SKM-1 (cell line): ENCODE results near the gene HYAL3.
"Not testable (repeated sequence)": the region's sequence is repeated elsewhere in the genome, so short reads cannot be mapped to it uniquely, and the experiment has no call there.

Experiments used
- DNase-seq: peaks from one replicate; lab custom pipeline; 2025; ENCODE audit not compliant: unreplicated experiment; lab: John Stamatoyannopoulos, UW

The HYAL3 gene

DNA sequence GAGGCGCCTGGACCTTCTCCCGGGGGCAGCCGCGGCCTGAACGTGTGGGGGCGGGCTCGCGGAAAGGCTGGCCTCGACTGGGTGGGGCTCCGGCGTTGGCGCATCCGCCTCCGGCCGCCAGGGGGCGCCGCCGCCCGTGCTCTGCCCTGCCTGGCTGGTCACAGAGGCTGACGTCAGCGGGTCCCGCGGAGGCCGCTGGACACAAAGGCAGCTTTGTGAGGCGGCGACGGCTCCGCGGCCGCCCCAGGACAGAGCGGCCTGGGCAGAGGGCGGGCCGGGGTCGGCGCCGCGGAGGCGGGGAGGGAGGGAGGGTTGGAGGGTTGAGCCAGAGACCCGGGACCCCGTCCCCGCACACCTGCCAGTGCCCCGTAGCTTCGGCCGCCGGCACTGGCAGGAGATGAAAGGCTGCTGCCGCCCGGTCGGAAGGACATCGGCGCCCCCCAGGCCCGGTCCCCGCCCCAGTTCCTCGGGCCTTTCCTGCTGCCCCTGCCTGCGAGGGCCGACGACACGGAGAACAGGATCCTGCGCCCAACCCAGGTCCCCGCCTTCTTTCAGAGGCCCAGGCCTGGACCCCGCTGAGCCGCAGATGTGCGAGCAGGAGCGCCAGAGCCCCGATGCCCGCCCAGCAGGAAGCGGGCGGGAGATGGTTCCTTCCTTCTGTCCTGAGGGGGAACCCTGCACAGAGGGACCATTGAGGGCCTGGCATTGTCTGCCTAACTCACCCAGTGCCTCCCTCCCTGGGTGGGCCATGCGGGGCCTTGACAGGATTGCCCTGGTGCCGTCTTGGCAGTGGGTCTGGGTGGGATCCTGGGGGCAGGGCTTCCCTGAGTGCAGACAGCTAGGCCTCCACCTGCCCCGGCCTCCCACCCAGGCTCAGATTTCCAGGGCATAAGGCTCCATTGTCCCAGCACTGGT, 38.9 kb downstream of the HYAL3 start:
- DNase-seq, result peak; percentile 80

DNA sequence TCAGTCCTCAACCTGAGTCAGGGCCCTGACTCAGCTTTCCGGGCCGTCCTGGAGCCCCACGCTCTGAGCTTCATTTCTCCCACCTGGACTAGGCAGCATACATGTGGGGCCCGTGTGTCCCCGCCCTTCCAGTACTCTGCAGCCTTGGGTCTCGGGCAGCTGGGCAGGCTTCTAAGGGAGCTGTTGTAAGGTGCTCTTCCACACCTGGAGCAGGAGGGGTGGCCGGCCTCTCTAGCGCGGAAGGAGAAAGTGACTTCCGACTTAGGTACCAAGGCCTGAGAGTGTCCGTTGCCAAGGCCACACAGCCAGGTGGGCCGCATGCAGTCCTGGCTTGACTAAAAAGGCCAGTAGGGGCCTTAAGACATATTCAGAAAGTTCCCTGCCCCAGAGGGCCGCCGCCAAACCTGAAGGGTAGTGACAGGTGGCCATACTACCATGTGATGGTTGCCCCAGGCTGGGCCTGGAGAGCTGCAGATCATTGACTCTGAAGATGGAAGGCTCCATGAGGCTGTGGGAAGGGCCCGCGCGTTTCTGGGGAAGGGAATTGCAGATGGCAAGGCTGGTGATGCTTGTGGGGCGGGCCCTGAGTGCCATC, 39.7 kb downstream of the HYAL3 start:
- DNase-seq, result no peak

DNA sequence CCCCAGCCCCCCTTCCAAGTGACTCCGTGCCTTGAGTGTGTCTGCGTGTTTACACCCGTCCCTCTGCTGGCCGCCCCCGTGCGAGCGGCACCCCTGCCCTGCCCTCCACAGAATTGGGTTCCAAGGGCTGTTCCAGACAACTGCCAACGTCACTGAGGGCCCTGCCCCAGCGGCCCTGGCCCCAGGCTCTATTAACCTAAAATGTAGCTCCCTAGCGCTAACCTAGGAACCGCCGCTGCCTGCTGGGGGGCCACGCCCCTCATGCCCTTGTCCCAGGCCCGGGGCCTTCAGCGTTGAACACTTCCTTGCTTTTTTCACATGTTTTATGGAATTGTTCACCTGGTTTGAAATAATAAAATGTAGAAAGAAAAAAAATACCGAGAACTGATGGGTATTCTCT, 40.2 kb downstream of the HYAL3 start:
- DNase-seq, result no peak

DNA sequence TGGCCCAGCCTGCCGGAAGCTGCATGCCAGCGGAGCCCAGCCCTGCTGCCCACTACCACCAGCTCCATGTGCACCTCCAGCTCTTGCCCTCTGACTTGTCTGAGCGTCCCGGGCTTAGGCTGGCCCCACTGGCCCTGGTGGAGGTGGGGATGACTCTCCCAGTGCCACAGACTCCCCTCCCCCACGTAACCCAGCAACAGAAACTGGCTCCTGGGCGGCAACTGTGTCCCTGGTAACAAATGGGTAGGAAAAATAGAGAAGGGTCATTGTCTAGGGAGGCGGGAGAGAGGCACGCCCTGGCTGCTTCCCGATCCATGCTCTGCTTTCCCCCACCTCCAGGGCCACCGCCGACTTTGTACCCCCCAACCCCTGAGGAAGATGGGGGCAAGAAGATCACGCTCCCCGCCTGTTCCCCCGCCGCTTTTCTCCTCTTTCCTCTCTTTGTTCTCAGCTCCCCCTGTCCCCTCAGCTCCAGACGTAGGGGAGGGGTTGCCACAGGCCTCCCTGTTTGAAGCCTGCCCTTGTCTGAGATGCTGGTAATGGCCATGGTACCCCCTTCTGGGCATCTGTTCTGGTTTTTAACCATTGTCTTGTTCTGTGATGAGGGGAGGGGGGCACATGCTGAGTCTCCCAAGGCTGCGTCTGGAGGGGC, 41.0 kb downstream of the HYAL3 start:
- DNase-seq, result no peak

DNA sequence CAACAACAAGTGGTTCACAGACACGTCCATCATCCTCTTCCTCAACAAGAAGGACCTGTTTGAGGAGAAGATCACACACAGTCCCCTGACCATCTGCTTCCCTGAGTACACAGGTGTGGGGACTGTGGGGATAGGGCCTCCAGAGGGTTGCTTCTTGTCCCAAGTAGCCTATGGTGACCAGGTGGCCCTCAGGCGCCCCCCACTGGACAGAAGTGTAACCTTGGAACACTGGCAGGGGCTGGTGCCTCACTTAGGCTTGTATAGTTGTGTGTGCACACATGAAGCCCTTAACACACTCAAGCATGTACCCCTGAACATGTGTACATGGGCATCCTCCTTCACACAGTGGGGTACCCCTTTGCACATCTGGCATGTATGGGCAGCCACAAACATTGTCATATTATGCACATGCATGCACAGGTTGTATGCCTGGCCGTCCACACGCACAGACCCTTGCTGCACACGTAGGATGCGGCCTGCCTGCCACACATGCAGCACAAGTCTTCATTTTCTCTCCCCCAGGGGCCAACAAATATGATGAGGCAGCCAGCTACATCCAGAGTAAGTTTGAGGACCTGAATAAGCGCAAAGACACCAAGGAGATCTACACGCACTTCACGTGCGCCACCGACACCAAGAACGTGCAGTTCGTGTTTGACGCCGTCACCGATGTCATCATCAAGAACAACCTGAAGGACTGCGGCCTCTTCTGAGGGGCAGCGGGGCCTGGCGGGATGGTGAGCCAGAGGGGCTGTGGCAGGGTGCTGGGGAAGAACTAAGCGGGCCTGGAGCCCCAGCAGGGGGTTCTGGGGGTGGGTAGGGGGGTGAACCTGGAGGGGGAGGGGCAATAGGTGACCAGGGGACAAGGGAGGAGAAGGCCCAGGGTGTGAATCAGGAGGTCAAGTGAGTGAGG, 42.0 kb downstream of the HYAL3 start:
- DNase-seq, result no peak

DNA sequence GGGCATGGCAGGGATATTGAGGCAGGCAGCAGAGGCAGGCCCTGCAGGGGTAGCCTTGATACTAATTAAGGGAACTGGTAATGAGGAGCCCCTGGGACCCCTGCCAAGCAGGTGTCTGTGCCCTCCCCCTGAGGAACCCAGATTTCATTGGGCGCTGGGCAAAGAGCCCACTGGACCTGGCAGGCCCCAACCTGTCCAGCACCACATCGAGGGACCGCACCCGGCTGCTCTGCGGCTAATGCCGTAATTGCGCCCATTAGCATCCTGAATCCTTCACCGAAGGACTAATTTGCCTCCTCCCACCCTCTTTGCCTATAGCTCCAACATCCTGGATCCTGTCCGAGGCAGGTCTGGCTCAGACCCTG, 44.0 kb downstream of the HYAL3 start:
- no peak for DNase-seq

DNA sequence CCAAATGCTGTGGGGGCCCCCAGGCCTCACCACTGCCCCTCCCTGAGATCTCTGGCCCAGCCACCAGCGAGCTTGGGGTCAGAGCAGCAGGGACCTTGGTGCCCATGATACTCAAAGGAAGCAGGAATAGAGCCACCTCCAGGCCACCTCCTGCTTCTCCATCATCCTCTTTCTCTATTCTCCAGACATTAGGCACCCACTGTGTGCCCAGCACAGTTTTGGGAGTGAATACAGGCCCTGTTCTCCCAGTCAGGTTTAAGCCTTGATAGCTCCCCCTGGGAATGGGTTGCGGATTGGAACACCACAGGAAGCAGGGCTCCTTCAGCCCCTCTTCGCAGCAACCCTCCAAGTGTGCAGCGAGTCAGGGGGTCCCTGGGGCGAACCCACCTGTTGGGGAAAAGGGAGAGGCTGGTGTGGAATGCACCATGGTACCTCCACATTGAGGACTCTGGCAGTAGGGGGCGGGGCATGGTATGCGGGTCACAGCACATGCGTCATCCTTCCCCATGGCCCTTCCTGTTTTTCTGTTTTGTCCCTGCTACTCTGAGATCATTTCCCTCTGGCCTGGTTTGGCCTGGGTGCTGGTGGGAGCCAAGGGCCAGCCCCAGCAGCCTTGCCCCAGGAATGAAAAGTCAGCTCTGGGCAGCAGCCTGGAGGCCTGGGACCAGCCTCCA, 44.5 kb downstream of the HYAL3 start:
- DNase-seq, result peak; percentile 34

DNA sequence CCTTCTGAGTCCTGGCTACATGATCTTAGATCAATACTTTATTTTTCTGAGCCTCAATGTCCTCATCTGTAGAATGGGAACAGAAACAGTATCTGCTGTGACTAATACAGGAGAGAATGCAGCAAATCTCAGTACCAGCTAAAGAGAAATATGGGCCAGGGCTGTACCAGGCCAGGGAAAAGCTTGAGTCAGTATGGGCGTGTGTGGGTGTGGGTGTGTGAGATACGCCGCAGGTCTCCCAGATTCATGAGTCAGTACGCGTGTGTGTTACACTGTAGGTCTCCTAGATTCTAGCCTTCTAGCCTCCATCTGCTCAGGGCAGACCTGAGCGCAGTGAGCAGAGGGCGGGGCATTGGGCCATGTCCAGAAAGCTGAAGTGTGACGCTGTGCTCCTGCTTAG, 48.0 kb downstream of the HYAL3 start:
- DNase-seq, result no peak

DNA sequence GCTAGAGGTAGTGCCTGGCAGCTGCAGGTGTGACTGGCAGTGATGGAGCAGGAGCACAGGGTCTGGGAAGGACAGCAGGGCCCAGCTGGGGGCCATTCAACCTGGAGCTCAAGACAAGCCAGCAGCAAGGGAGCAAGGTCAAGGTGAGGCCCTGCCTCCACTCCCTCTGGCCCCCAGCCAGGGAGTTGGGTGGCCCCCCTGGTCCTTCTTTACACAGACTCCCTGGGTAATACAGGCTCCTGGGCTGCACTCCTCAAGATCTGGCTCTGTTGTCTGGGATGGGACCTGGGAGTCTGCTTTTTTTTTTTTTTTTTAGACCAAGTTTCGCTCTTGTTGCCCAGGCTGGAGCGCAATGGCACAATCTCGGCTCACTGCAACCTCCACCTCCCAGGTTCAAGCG, 48.7 kb downstream of the HYAL3 start:
- DNase-seq, result no peak

DNA sequence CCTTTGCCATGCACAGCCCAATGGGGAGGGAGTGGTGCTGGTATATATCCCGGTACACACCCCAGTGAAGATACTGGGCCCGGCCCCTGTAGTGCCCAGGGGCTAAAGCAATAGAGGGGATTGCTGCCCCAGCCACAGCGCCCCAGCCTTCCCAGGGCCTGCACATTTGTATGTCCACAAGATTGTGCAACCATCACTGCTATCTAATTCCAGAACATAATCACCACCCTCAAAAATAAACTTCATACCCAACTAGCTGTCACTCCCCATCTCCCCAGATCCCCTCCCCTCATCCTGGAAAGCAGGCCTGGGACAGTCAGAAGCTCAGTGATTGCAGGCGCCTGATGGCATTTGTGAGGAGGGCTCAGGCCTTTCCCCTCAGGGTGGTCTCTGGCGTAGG, 49.7 kb downstream of the HYAL3 start:
- no peak for DNase-seq

DNA sequence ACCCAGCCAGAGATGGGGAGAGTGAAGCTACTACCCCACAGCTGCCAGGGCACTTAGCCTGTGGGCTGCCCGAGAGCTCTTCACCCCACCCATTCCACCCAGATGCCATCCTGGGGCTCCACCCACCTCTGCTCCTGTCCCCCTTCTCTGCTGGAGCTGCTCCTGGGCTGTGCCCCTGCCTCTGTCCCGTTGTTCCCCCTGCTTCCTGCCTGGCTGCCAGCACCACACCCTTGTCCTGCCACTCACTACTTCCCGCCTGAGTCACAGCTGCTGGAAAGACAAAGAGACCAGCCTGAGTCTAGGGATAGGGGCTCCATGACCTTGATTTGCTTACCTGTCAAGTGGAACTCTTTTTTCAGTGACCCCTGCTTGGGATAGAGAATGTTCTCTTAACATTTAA, 50.8 kb downstream of the HYAL3 start:
- no peak for DNase-seq

DNA sequence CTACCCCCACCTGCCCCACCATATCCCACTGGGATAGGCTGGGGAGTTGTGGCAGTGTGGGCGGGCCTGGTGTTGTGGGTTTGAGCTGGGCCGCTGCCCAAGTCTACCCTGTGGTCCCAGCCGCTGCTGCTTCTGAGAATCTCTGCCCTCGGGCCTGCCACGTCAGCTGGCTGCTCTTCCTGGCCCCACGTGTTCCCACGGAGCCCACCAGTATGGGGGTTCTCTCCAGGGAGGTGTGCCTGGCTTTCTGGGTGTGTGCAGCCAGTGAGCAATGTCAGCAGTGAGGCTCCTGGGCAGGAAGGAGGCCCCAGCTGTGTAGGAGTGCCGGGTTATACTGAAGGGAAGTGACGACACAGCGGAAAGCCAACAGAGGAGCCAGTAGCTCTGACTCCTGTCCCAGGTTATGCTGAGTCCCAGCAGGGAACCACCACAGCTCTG, 52.7 kb downstream of the HYAL3 start:
- peak; percentile 61 for DNase-seq

DNA sequence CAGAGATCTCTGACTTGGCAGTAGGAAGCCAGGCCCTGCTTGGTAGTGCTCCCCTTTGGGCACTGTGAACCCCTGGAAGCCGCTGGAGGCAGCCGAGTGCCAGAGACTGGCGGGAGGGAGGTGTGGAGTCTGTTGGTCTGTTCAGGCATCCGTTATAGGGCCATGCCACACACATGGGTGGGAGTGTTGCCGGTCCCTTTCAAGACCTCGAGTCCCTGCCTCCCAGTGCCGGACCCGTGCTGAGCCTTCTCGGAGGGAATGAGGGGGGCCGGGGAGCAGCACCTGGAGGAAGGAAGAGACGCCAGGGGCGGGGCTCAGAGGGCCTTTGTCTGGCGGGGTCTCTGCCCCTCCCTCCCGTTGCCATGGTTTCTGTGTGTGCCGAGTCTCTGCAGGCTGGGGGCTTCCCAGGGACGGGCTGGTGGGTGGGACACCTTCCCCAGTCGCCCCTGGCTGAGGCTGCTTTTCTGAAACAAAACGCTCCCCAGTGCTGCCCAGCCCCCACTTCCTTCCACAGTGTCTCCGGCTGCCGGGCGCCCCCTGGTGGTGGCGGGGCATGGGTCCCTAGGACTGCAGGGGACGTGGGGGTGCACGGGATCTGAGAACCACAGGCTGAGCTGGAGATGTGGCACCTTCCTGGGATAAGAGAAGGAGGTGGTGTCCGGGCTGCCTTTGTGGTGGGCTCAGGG, 53.2 kb downstream of the HYAL3 start:
- peak; percentile 75 for DNase-seq

DNA sequence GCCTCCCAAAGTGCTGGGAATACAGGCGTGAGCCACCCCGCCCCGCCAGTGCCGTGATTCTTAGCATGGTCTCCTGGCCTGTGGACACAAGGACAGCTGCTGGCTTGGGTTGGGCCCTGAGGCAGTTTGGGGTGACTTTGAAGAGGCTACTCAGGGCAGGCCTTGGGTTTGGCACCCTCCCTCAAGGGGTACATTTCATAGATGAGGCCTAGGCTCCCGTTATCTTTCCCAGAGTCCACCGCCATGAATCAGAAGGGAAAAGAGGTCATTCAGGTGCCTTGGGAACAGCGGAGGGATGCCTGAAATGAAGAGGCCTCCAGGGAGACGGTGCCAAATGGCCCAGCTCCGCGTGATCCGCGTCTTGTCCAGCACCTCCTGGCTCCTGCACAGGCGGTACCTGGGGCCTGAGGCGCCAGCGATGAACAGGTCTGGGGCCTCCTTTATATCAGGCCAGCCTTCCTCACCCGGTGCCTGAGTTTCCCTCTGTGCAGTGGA, 53.9 kb downstream of the HYAL3 start:
- DNase-seq, result no peak

DNA sequence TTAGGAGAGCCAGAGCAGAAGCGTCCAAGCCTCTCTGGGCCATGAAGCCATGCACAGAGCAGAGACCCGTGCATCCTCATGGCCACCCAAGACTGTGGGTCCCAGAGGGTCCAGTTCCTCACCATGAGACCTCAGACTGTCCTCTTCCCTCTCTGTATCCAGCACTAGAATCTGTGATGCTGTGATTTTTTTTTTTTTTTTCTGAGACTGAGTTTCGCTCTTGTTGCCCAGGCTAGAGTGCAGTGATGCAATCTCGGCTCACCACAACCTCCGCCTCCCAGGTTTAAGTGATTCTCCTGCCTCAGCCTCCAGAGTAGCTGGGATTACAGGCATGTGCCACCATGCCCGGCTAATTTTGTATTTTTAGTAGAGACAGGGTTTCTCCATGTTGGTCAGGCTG, 54.4 kb downstream of the HYAL3 start:
- DNase-seq, result not testable (repeated sequence)

DNA sequence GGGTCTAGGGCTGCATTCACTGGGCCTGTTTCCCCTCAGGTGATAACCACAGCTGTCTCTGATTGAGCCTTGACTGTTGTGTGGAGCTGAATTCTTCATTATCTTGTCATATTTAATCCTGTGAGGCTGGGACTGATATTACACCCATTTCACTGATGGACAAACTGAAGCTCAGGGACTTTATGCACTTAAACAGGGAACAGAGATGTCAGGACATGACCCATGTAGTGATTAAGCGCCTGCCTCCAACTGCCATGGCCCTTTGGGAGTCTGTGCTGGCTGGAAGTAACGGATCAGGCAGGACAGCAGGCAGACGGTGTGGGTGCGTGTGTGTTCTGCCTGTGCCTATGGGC, 55.7 kb downstream of the HYAL3 start:
- no peak for DNase-seq

DNA sequence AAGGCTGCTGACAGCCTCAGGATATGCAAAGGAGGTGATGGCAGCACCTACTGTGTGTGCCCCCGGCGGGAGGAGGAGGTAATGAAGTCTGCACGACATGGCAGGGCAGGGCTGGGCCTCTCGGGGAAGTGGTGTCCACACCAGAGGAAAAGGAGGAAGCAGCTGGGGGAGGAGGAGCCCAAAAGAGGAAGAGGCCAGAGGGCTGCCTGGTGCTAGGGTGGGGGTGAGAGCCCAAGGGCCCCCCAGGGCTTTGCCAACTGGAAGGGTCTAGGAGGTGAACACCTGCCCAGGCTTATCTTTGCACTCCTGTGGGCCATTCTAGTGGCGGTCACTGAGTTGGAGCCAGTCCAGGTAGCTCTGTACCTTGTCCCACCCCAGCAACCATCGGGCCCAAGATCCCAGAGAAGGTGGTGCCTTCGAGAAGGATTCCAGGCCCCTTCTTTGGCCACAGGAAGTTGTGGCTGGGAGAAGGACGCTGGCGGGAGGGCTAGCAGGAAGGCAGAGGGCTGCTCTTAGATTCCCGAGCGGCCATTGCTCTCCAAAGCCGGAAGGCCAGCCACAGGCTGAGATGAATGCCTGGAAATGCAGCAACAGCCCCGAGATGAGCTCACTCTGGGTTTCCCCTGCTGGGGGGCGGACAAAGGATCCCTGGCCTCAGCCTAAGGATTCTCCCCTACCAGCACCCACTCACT, 56.2 kb downstream of the HYAL3 start:
- DNase-seq, result peak; percentile 98
